Transverse colon (tissue), 4 donors: Measurements from ENCODE around the gene PRKAG3. TPM values are rescaled to one million over a fixed set of nuclear protein-coding genes. Genes with fewer than 3 reads are reported as not detected.

Experiments
- DNase-seq: peaks from one replicate; pipeline ENCODE4 v3.0.0-alpha.2; 2019
- H3K27ac ChIP-seq, 4 donors: fragments of 200-600 bp; sonication (generic); 2 replicates each; pipeline ENCODE4 v1.5.1; 2016 to 2018; ENCODE audit warnings: inconsistent platforms in 4 of 4
- H3K27me3 ChIP-seq: fragments of 200-600 bp; sonication (generic); 2 replicates; pipeline ENCODE4 v1.5.1; 2017; ENCODE audit warnings: inconsistent platforms
- H3K36me3 ChIP-seq, 4 donors: fragments of 200-600 bp; sonication (generic); 2 replicates each; pipeline ENCODE4 v1.5.1; 2017 to 2019; ENCODE audit warnings: inconsistent platforms in 4 of 4
- H3K4me1 ChIP-seq, 4 donors: fragments of 200-600 bp; sonication (generic); 2 replicates each; pipeline ENCODE4 v1.5.1; 2017 to 2020; ENCODE audit warnings: inconsistent platforms in 4 of 4
- H3K4me3 ChIP-seq, 4 donors: fragments of 200-600 bp; sonication (generic); 1 replicate in 1 of 4; 2 replicates in 3 of 4; pipeline versions ENCODE4 v1.5.1 to v1.6.1; 2017 to 2019; ENCODE audit warnings: inconsistent platforms in 4 of 4
- H3K9me3 ChIP-seq, 2 donors: fragments of 200-600 bp; sonication (generic); 2 replicates each; pipeline ENCODE4 v1.5.1; 2017 to 2019; ENCODE audit warnings: inconsistent platforms in 2 of 2
- CTCF ChIP-seq, 5 experiments: fragments of 200-600 bp in 3 of 5; fragments of 450-650 bp in 2 of 5; sonication (generic) in 3 of 5; IDR thresholded peaks; 1 replicate in 2 of 5; 2 replicates in 3 of 5; pipeline ENCODE4 v1.5.1; 2016 to 2017; ENCODE audit warnings: antibody characterized with exemption in 5 of 5, inconsistent platforms in 3 of 5, mild to moderate bottlenecking in 2 of 5, moderate library complexity in 1 of 5
- EP300 ChIP-seq: sonication (generic); formaldehyde crosslinking; IDR thresholded peaks from one replicate; pipeline ENCODE4 v1.6.1; 2017; ENCODE audit warnings: antibody characterized with exemption, low read depth
- POLR2A ChIP-seq: fragments of 450-650 bp; IDR thresholded peaks from one replicate; pipeline ENCODE4 v1.6.1; 2016; ENCODE audit warnings: antibody characterized with exemption, mild to moderate bottlenecking, moderate library complexity
- POLR2AphosphoS5 ChIP-seq, 3 donors: sonication (generic); formaldehyde crosslinking; IDR thresholded peaks; one replicate each; pipeline ENCODE4 v1.6.1; 2016; ENCODE audit warnings: antibody characterized with exemption in 3 of 3
- WGBS, 2 donors: methylation state at CpG; one replicate each; pipeline ENCODE4 v1.1.5; 2018; ENCODE audit warnings: low coverage in 1 of 2; 5-methylcytosine and 5-hydroxymethylcytosine counted together
- in situ Hi-C, 4 donors: fragments of 200-750 bp; cut with MboI; loops; one replicate each; pipeline versions ENCODE4 v1.15.0 to v1.15.1; 2017; ENCODE audit warnings: low sequenced_read_pairs in 3 of 4, low pct_ligation_motif_present in 1 of 4, low pct_unique_long_range_greater_than_20kb in 1 of 4
- intact Hi-C: fragments of 100-400 bp; cut with DNase I; formaldehyde crosslinking; loops from one replicate; pipeline ENCODE4 v1.15.1; 2023; ENCODE audit warnings: low total_unique reads
- total RNA-seq, 4 donors: library from RNA; depleted of rRNA; stranded (reverse); fragments of >200 nt; gene quantifications; one replicate each; pipeline ENCODE4 v1.1.0, GENCODE V29; 2016

Gene PRKAG3
- total RNA-seq, 4 donors from 2014 or later, result not detected

GRCh38 chr2:218878926-218879761 lies 47.5 kb upstream of the PRKAG3 start:
- Histone ChIP-seq H3K36me3 (no peaks in the 10 kb centered on the region), H3K4me3 (no peak overlapping the region), H3K27me3 (peaks cover 99% of the 10 kb centered on the region), H3K4me1 (peaks cover 5 to 31% (median 24%) of the 10 kb centered on the region in 4 donors), H3K27ac (peak overlapping the region in 2 of 4 donors; percentile 10 to 79), H3K9me3 (no peaks in the 10 kb centered on the region)
- peak; percentile 59 for DNase-seq
- intact Hi-C loops (no loop called here), in situ Hi-C loops (no loop called here)
- no peak for TF ChIP-seq EP300
- peak in 1 of 3 donors; percentile 15 for TF ChIP-seq POLR2AphosphoS5 (IDR thresholded peaks at IDR 0.05)
- no peak for TF ChIP-seq POLR2A
- 38% methylated on average over 15 of the region's 16 CpGs; no CpG with 5 or more reads in 1 of the 2 donors for WGBS, 2 donors

GRCh38 chr2:218878486-218878885 lies 46.9 kb upstream of the PRKAG3 start:
- in situ Hi-C loops (no loop called here), intact Hi-C loops (no loop called here)
- 20 to 78% methylated on average over 1 to 6 of the region's 6 CpGs for WGBS, 2 donors
- H3K4me1 ChIP-seq, result peaks cover 5 to 26% (median 17%) of the 10 kb centered on the region in 4 donors
- H3K9me3 ChIP-seq, result no peaks in the 10 kb centered on the region
- no peak for DNase-seq
- H3K27ac ChIP-seq, result peak overlapping the region in 1 of 4 donors; percentile 30
- H3K36me3 ChIP-seq, result no peaks in the 10 kb centered on the region
- no peak overlapping the region for H3K4me3 ChIP-seq
- peaks cover 99% of the 10 kb centered on the region for H3K27me3 ChIP-seq
- no peak for TF ChIP-seq POLR2AphosphoS5 (IDR thresholded peaks at IDR 0.05)
- TF ChIP-seq EP300, result no peak
- no peak for TF ChIP-seq POLR2A
- TF ChIP-seq CTCF (IDR thresholded peaks at IDR 0.05), result no peak

- peaks cover 5 to 25% (median 16%) of the 10 kb centered on the region in 4 donors for H3K4me1 ChIP-seq
- H3K27me3 ChIP-seq, result peaks cover 99% of the 10 kb centered on the region
- no peak overlapping the region for H3K4me3 ChIP-seq
- WGBS, 2 donors, result 57% methylated on average over 5 of the region's 5 CpGs; no CpG with 5 or more reads in 1 of the 2 donors
- TF ChIP-seq EP300 (no peak), CTCF (IDR thresholded peaks at IDR 0.05) (no peak), POLR2A (no peak), POLR2AphosphoS5 (IDR thresholded peaks at IDR 0.05) (no peak)
- intact Hi-C loops, result no loop called here
- H3K27ac ChIP-seq, result no peak overlapping the region
- DNase-seq, result no peak
- in situ Hi-C loops, result no loop called here
- H3K9me3 ChIP-seq, result no peaks in the 10 kb centered on the region
- H3K36me3 ChIP-seq, result no peaks in the 10 kb centered on the region
Observed at GRCh38 chr2:218877891-218878290, 46.3 kb upstream of the PRKAG3 start.

GRCh38 chr2:218877331-218877730 lies 45.7 kb upstream of the PRKAG3 start:
- H3K27ac ChIP-seq, result no peak overlapping the region
- H3K4me3 ChIP-seq, result no peak overlapping the region
- no peak for DNase-seq
- TF ChIP-seq CTCF (IDR thresholded peaks at IDR 0.05) (no peak), POLR2AphosphoS5 (IDR thresholded peaks at IDR 0.05) (no peak), EP300 (no peak), POLR2A (no peak)
- no peaks in the 10 kb centered on the region for H3K36me3 ChIP-seq
- peaks cover 5 to 24% (median 16%) of the 10 kb centered on the region in 4 donors for H3K4me1 ChIP-seq
- H3K9me3 ChIP-seq, result no peaks in the 10 kb centered on the region
- intact Hi-C loops (no loop called here), in situ Hi-C loops (no loop called here)
- 0 to 81% methylated on average over 1 to 6 of the region's 6 CpGs for WGBS, 2 donors
- H3K27me3 ChIP-seq, result peaks cover 99% of the 10 kb centered on the region
